ENCODE data around the gene VPS8. TPM values are rescaled to one million over a fixed set of nuclear protein-coding genes. Genes with fewer than 3 reads are reported as not detected.

Gene VPS8
- total RNA-seq, 1 donor from 2014 or later, result 59.4 TPM

DNA sequence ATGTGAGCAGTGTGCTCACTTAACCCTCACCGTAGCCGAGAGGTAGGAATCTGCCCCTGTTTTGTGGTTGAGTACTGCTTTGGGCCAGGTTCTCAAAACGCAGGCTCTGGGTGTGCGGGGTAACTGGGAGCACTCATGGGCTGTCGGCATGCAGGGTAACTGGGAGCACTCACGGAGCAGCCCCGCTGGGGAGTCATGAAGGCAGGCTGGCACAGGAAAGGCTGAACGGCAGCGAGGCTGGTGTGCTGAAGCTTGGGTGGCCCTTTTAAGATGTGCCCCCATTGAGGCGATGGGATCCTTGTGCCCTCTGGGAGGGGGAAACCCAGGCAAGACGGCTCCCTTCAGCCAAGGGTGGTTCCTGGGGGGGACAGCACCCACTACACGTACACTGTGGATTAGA, 44.6 kb upstream of the VPS8 start:
- Mint-ChIP-seq H3K9me3 (no peaks in the 10 kb centered on the region), H3K4me1 (ENCODE audit: unreplicated experiment) (peaks cover 33% of the 10 kb centered on the region), H3K27me3 (peaks cover 13% of the 10 kb centered on the region), H3K27ac (peak overlapping the region; percentile 12), H3K4me3 (no peak overlapping the region), H3K36me3 (no peaks in the 10 kb centered on the region)
- DNase-seq (ENCODE audit: extremely low spot score, unreplicated experiment), result no peak
- TF ChIP-seq, protein P1, sequence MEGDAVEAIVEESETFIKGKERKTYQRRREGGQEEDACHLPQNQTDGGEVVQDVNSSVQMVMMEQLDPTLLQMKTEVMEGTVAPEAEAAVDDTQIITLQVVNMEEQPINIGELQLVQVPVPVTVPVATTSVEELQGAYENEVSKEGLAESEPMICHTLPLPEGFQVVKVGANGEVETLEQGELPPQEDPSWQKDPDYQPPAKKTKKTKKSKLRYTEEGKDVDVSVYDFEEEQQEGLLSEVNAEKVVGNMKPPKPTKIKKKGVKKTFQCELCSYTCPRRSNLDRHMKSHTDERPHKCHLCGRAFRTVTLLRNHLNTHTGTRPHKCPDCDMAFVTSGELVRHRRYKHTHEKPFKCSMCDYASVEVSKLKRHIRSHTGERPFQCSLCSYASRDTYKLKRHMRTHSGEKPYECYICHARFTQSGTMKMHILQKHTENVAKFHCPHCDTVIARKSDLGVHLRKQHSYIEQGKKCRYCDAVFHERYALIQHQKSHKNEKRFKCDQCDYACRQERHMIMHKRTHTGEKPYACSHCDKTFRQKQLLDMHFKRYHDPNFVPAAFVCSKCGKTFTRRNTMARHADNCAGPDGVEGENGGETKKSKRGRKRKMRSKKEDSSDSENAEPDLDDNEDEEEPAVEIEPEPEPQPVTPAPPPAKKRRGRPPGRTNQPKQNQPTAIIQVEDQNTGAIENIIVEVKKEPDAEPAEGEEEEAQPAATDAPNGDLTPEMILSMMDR (conservative IDR thresholded peaks at IDR 0.05), result no peak

- no peaks in the 10 kb centered on the region for H3K36me3 Mint-ChIP-seq
- H3K27me3 Mint-ChIP-seq, result peaks cover 12% of the 10 kb centered on the region
- no peak overlapping the region for H3K4me3 Mint-ChIP-seq
- no peak overlapping the region for H3K27ac Mint-ChIP-seq
- no peak for DNase-seq (ENCODE audit: extremely low spot score, unreplicated experiment)
- H3K4me1 Mint-ChIP-seq (ENCODE audit: unreplicated experiment), result peaks cover 40% of the 10 kb centered on the region
- H3K9me3 Mint-ChIP-seq, result no peaks in the 10 kb centered on the region
- TF ChIP-seq, protein P1 (conservative IDR thresholded peaks at IDR 0.05), result no peak
Observed at GRCh38 chr3:184769382-184770170, 42.4 kb upstream of the VPS8 start.

DNA sequence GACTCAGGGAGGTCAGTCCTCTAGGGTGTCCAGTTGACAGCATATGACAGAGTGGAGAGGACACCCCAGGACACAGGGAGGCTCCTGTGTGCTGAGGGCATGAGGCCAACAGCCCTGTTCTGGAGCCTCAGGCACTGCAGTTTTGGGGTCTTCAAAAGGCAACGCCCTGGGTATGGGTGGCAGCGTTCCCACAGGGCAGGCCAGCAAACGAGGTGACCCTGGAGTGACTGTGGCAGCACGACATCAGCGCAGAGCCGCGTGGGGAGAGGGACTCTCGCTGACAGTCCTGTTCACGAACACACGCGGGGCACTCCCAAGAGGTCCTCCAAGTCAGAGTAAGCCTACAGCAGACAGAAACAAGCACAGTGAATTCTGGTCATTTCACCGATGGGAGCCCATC, 41.4 kb upstream of the VPS8 start:
- Mint-ChIP-seq H3K36me3 (no peaks in the 10 kb centered on the region), H3K27ac (no peak overlapping the region), H3K4me1 (ENCODE audit: unreplicated experiment) (peaks cover 39% of the 10 kb centered on the region), H3K9me3 (no peaks in the 10 kb centered on the region), H3K27me3 (peaks cover 15% of the 10 kb centered on the region), H3K4me3 (no peak overlapping the region)
- TF ChIP-seq, protein P1 (conservative IDR thresholded peaks at IDR 0.05), result no peak
- DNase-seq (ENCODE audit: extremely low spot score, unreplicated experiment), result no peak

DNA sequence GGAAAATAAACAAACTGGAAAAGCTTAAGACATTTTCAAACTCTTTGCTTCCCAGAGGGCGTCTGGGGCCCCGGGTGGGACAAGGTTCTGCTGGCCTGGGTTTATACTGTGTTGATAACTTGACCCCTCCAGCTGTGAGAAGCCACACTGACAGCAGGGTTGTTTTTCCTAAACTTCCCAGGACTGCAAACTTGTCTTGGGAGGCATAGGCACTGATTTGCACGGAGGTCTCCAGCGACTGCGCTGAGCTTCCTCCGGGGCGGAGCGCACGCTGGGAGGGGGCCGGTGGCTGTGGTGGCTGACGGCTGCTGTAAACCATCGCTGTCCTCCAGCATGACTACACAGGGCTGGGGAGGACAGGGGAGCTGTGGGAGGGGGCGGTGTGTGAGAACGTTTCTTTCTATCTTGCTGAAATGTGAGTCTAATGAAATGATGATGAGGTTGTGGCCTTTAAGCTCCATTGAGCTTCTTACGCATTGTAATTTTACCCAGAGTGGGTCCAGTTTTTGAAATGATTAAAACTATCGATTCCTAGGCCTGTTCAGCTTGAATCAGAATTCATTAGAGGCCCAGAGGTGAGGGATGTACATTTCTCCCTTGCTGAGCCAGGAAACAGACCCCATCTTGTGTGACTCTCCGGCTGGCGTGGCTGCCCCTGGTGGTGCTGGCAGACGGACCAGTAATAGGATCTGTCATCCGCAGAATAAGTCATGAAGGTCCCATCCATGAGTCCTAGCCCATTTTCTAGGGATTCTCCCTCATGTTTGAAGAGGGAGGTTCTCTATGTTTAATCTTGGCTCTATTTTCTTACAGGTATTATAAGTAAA, 40.5 kb upstream of the VPS8 start:
- Mint-ChIP-seq H3K36me3 (no peaks in the 10 kb centered on the region), H3K4me1 (ENCODE audit: unreplicated experiment) (peaks cover 36% of the 10 kb centered on the region), H3K4me3 (peak overlapping the region; percentile 60), H3K9me3 (no peaks in the 10 kb centered on the region), H3K27me3 (peaks cover 18% of the 10 kb centered on the region), H3K27ac (no peak overlapping the region)
- no peak for DNase-seq (ENCODE audit: extremely low spot score, unreplicated experiment)
- TF ChIP-seq, protein P1 (conservative IDR thresholded peaks at IDR 0.05), result peak; percentile 46

DNA sequence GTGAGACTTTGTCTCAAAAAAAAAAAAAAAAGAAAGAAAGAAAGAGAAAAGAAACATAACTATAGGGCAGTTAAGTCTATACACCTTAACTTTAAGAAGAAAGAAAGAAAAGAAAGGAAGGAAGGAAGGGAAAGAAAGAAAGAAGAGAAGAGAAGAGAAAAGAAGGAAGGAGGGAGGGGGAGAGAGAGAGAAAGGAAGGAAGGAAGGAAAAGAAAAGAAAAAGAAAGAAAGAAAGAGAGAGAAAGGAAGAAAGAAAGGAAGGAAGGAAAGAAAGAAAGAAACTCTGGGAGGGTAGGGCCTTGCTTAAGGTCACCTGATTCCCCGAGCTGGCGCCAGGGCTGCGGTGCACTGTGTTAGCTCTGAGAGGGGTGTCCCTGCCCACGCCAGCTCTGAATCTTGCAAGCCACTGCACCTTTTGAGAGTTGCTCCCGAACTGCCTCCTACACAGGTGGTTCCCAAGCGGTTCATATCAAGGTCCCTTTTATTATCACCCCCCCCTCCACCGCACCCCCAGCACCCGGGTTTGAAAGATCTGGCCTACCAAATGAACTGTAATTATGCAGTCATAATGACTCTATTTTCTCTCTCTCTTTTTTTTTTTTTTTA, 39.2 kb upstream of the VPS8 start:
- H3K4me3 Mint-ChIP-seq, result no peak overlapping the region

More for the DNA sequence above, 39.2 kb upstream of the VPS8 start:
- no peak for DNase-seq (ENCODE audit: extremely low spot score, unreplicated experiment)
- Mint-ChIP-seq H3K4me1 (ENCODE audit: unreplicated experiment) (peaks cover 36% of the 10 kb centered on the region), H3K27ac (no peak overlapping the region), H3K36me3 (no peaks in the 10 kb centered on the region), H3K27me3 (peaks cover 17% of the 10 kb centered on the region), H3K9me3 (no peaks in the 10 kb centered on the region)
- TF ChIP-seq, protein P1 (conservative IDR thresholded peaks at IDR 0.05), result no peak
